Loucy (cell line): ENCODE measurements around the gene CD207.

Experiments used
- H2AFZ ChIP-seq: fragments of 200-600 bp; sonication (generic); 2 replicates; pipeline ENCODE4 v1.6.0; 2016; ENCODE audit warnings: antibody characterized with exemption, mild to moderate bottlenecking, low read length, moderate library complexity
- H3F3A ChIP-seq: fragments of 200-600 bp; 2 replicates; pipeline ENCODE4 v1.6.0; 2016; ENCODE audit warnings: antibody characterized with exemption, low read depth, mild to moderate bottlenecking
- H3K27me3 ChIP-seq: fragments of 200-600 bp; sonication (generic); 2 replicates; pipeline ENCODE4 v1.6.1; 2014; ENCODE audit warnings: low read length, mild to moderate bottlenecking; ENCODE audit not compliant: insufficient read depth, poor library complexity, severe bottlenecking
- H3K36me3 ChIP-seq: fragments of 200-600 bp; sonication (generic); 2 replicates; pipeline ENCODE4 v1.6.1; 2016; ENCODE audit warnings: low read length; ENCODE audit not compliant: insufficient read depth
- H3K4me1 ChIP-seq: fragments of 200-600 bp; sonication (generic); 2 replicates; pipeline ENCODE4 v1.5.1; 2014; ENCODE audit warnings: low read length, mild to moderate bottlenecking; ENCODE audit not compliant: insufficient read depth, poor library complexity, severe bottlenecking
- H3K4me2 ChIP-seq: fragments of 200-600 bp; sonication (generic); 2 replicates; pipeline ENCODE4 v1.6.0; 2014; ENCODE audit warnings: antibody characterized with exemption, low read length, low read depth, mild to moderate bottlenecking; ENCODE audit not compliant: poor library complexity, severe bottlenecking
- H3K4me3 ChIP-seq: fragments of 200-600 bp; sonication (generic); 2 replicates; pipeline ENCODE4 v1.5.1; 2014; ENCODE audit warnings: low read length, mild to moderate bottlenecking, mixed read lengths; ENCODE audit not compliant: poor library complexity, severe bottlenecking
- H3K79me2 ChIP-seq: fragments of 200-600 bp; sonication (generic); 2 replicates; pipeline ENCODE4 v1.6.1; 2014; ENCODE audit warnings: low read length; ENCODE audit not compliant: insufficient read depth
- H3K9ac ChIP-seq: fragments of 200-600 bp; sonication (generic); 2 replicates; pipeline ENCODE4 v1.6.0; 2014; ENCODE audit warnings: mild to moderate bottlenecking, low read depth, low read length, moderate library complexity; ENCODE audit not compliant: poor library complexity, severe bottlenecking
- H3K9me2 ChIP-seq: fragments of 200-600 bp; sonication (generic); replicated peaks from 2 replicates; pipeline ENCODE4 v1.6.1; 2016; ENCODE audit warnings: low read depth, low read length, mixed read lengths
- H3K9me3 ChIP-seq: fragments of 200-600 bp; sonication (generic); 2 replicates; pipeline ENCODE4 v1.6.1; 2014; ENCODE audit warnings: mild to moderate bottlenecking, antibody characterized with exemption, low read length, low read depth; ENCODE audit not compliant: insufficient read depth
- H4K20me1 ChIP-seq: fragments of 200-600 bp; sonication (generic); 2 replicates; pipeline ENCODE4 v1.6.0; 2014; ENCODE audit warnings: antibody characterized with exemption, low read length, mild to moderate bottlenecking; ENCODE audit not compliant: insufficient read depth, poor library complexity, severe bottlenecking
- EZH2phosphoT487 ChIP-seq: fragments of 200-600 bp; IDR thresholded peaks from 2 replicates; pipeline ENCODE4 v1.6.1; 2018; ENCODE audit warnings: antibody characterized with exemption, mild to moderate bottlenecking, moderate library complexity, borderline replicate concordance
- TF ChIP-seq, protein P1 (sequence below): fragments of 200-600 bp; sonication (generic); conservative IDR thresholded peaks from 2 replicates; pipeline ENCODE4 v1.5.1; 2014; ENCODE audit warnings: mild to moderate bottlenecking, antibody characterized with exemption, low read length

The CD207 gene

DNA sequence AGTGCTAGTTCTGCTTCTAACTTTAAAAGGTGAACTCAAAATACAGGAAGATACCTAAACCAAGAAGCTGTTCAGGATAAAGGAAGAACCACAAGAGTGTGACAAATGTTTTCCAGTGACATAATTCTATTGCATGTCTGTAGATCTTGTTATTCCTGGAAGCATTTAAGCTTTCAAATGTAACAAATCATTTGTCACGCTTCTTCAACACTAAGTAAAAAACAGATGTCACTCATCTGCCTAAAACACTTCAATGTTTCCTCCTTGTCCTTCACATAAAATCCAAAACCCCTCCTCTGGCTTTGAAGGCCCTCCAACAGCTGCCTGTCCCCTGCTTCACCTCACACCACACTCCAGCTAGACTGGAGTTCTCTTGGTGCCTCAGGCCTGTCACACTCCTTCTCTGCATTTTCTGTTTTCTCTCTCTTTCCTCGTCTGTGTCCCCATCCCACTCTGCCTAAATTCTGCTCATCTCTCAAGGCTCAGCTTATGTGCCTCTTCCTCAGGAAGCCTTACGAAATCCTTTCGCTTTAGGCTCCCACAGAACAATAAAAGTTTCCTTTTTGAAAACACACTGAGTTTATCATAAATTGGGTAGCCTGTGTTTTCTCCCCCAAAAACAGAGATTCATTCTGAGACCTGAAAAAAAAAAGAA is 8.8 kb downstream of the CD207 start:
- Histone ChIP-seq H3K4me2 (no peak overlapping the region), H3K9me3 (no peaks in the 10 kb centered on the region), H4K20me1 (no peaks in the 10 kb centered on the region), H3K4me3 (no peak overlapping the region), H2AFZ (no peak overlapping the region; the same call in 1 of the 2 replicates), H3F3A (no peaks in the 10 kb centered on the region), H3K27me3 (no peaks in the 10 kb centered on the region), H3K4me1 (no peaks in the 10 kb centered on the region), H3K9ac (no peak overlapping the region), H3K9me2 (no peaks in the 10 kb centered on the region), H3K36me3 (no peaks in the 10 kb centered on the region), H3K79me2 (no peaks in the 10 kb centered on the region)
- no peak for TF ChIP-seq EZH2phosphoT487
- TF ChIP-seq, protein P1, sequence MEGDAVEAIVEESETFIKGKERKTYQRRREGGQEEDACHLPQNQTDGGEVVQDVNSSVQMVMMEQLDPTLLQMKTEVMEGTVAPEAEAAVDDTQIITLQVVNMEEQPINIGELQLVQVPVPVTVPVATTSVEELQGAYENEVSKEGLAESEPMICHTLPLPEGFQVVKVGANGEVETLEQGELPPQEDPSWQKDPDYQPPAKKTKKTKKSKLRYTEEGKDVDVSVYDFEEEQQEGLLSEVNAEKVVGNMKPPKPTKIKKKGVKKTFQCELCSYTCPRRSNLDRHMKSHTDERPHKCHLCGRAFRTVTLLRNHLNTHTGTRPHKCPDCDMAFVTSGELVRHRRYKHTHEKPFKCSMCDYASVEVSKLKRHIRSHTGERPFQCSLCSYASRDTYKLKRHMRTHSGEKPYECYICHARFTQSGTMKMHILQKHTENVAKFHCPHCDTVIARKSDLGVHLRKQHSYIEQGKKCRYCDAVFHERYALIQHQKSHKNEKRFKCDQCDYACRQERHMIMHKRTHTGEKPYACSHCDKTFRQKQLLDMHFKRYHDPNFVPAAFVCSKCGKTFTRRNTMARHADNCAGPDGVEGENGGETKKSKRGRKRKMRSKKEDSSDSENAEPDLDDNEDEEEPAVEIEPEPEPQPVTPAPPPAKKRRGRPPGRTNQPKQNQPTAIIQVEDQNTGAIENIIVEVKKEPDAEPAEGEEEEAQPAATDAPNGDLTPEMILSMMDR: no peak

DNA sequence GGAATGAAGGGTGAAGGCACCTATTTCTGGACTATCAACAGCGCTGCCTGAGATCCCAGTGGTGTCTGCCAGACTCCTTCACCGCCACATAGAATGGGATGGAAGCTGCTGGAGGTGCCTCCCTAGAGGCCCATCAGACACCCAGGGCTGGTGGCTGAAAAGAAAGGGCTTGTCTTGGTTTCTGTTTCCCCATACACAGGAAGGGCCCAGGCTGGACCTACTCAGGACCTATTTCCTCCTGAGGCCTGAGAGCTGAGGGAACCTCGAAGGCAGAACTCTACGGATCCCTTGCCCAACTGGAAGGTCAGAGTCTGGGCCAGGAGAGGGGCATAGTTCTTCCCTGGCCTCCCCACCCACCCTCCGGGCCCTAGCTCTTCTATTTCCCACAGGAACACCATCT is 12.4 kb downstream of the CD207 start:
- Histone ChIP-seq H4K20me1 (no peaks in the 10 kb centered on the region), H3K4me2 (no peak overlapping the region), H3F3A (no peaks in the 10 kb centered on the region), H3K9me3 (no peaks in the 10 kb centered on the region), H3K27me3 (no peaks in the 10 kb centered on the region), H3K9ac (no peak overlapping the region), H3K36me3 (no peaks in the 10 kb centered on the region), H3K4me1 (no peaks in the 10 kb centered on the region), H3K4me3 (no peak overlapping the region), H3K79me2 (no peaks in the 10 kb centered on the region), H2AFZ (no peak overlapping the region), H3K9me2 (no peaks in the 10 kb centered on the region)
- TF ChIP-seq, protein P1: no peak
- no peak for TF ChIP-seq EZH2phosphoT487

DNA sequence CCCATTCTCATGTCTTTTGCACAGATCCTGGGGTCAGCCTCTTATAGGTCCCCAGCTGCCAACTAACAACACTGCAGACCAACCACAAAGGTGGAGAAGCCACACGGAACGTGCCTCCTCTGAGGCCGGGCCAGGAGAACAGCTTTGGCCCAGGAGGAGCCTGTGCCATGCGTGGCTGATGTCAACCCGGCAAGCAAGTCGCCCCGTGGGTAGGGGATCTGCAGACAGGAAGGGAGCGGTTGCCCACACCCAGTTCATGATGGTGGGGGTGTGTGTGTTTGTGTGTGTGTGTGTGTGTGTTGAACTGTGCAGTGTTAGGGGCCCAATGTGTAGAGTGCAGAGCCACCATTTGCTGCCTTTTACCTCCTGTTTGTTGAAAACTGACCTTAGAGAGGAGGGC is 12.8 kb downstream of the CD207 start:
- no peak for TF ChIP-seq EZH2phosphoT487
- TF ChIP-seq, protein P1: no peak
- H3K4me2 ChIP-seq: no peak overlapping the region
- no peak overlapping the region for H3K9ac ChIP-seq
- H3K36me3 ChIP-seq: no peaks in the 10 kb centered on the region
- no peaks in the 10 kb centered on the region for H3K4me1 ChIP-seq
- H3K9me3 ChIP-seq: no peaks in the 10 kb centered on the region
- H3K79me2 ChIP-seq: no peaks in the 10 kb centered on the region
- H3K9me2 ChIP-seq: no peaks in the 10 kb centered on the region
- no peaks in the 10 kb centered on the region for H3F3A ChIP-seq
- H2AFZ ChIP-seq: no peak overlapping the region
- H3K27me3 ChIP-seq: no peaks in the 10 kb centered on the region
- no peaks in the 10 kb centered on the region for H4K20me1 ChIP-seq
- no peak overlapping the region for H3K4me3 ChIP-seq
